ENCODE results near the gene KCNK6.

KCNK6 gene

GRCh38 chr19:38290631-38291147 lies 29.0 kb upstream of the KCNK6 start:
- H3K4me3 ChIP-seq (replicated peaks; ENCODE audit: low read depth, low read length), result no peak overlapping the region
- no peaks in the 10 kb centered on the region for H3K36me3 ChIP-seq (ENCODE audit: control insufficient read depth, insufficient read depth, low read length)
- DNase-seq (ENCODE audit: extremely low read depth, insufficient read length), result no peak
- no peak for TF ChIP-seq CTCF (IDR thresholded peaks at IDR 0.05; ENCODE audit: insufficient read depth, low read length, poor library complexity, severe bottlenecking)
- no peaks in the 10 kb centered on the region for H3K27me3 ChIP-seq (replicated peaks; ENCODE audit: control insufficient read depth, insufficient read depth, low read length)

GRCh38 chr19:38291855-38292254 lies 27.8 kb upstream of the KCNK6 start:
- no peak for TF ChIP-seq CTCF (IDR thresholded peaks at IDR 0.05; ENCODE audit: insufficient read depth, low read length, poor library complexity, severe bottlenecking)
- Histone ChIP-seq H3K27me3 (replicated peaks; ENCODE audit: control insufficient read depth, insufficient read depth, low read length) (no peaks in the 10 kb centered on the region), H3K4me3 (replicated peaks; ENCODE audit: low read depth, low read length) (no peak overlapping the region), H3K36me3 (ENCODE audit: control insufficient read depth, insufficient read depth, low read length) (no peaks in the 10 kb centered on the region)
- no peak for DNase-seq (ENCODE audit: extremely low read depth, insufficient read length)

GRCh38 chr19:38293281-38293680 lies 26.4 kb upstream of the KCNK6 start:
- no peak for TF ChIP-seq CTCF (IDR thresholded peaks at IDR 0.05; ENCODE audit: insufficient read depth, low read length, poor library complexity, severe bottlenecking)
- H3K27me3 ChIP-seq (replicated peaks; ENCODE audit: control insufficient read depth, insufficient read depth, low read length), result no peaks in the 10 kb centered on the region
- no peak for DNase-seq (ENCODE audit: extremely low read depth, insufficient read length)
- H3K36me3 ChIP-seq (ENCODE audit: control insufficient read depth, insufficient read depth, low read length), result no peaks in the 10 kb centered on the region
- H3K4me3 ChIP-seq (replicated peaks; ENCODE audit: low read depth, low read length), result no peak overlapping the region

GRCh38 chr19:38294090-38294489 lies 25.6 kb upstream of the KCNK6 start:
- Histone ChIP-seq H3K4me3 (replicated peaks; ENCODE audit: low read depth, low read length) (no peak overlapping the region), H3K36me3 (ENCODE audit: control insufficient read depth, insufficient read depth, low read length) (no peaks in the 10 kb centered on the region), H3K27me3 (replicated peaks; ENCODE audit: control insufficient read depth, insufficient read depth, low read length) (no peaks in the 10 kb centered on the region)
- no peak for DNase-seq (ENCODE audit: extremely low read depth, insufficient read length)
- no peak for TF ChIP-seq CTCF (IDR thresholded peaks at IDR 0.05; ENCODE audit: insufficient read depth, low read length, poor library complexity, severe bottlenecking)

- Histone ChIP-seq H3K4me3 (replicated peaks; ENCODE audit: low read depth, low read length) (no peak overlapping the region), H3K27me3 (replicated peaks; ENCODE audit: control insufficient read depth, insufficient read depth, low read length) (no peaks in the 10 kb centered on the region), H3K36me3 (ENCODE audit: control insufficient read depth, insufficient read depth, low read length) (peaks cover 2% of the 10 kb centered on the region; the same call in 1 of the 2 replicates)
- no peak for DNase-seq (ENCODE audit: extremely low read depth, insufficient read length)
- TF ChIP-seq CTCF (IDR thresholded peaks at IDR 0.05; ENCODE audit: insufficient read depth, low read length, poor library complexity, severe bottlenecking), result no peak
These were observed 20.6 kb upstream of the KCNK6 start for GRCh38 chr19:38298821-38299680.

Measured in GM06990 (cell line).